ENCODE data around the gene PFKFB4. TPM values are rescaled to one million over a fixed set of nuclear protein-coding genes. Genes with fewer than 3 reads are reported as not detected.

Gene PFKFB4
- total and polyA plus RNA-seq, 10 of the 15 experiments (the other 5 are each of a cell fraction or from before 2014, with no cell fraction given): 0.37 to 89.1 (median 5.2) TPM

DNA sequence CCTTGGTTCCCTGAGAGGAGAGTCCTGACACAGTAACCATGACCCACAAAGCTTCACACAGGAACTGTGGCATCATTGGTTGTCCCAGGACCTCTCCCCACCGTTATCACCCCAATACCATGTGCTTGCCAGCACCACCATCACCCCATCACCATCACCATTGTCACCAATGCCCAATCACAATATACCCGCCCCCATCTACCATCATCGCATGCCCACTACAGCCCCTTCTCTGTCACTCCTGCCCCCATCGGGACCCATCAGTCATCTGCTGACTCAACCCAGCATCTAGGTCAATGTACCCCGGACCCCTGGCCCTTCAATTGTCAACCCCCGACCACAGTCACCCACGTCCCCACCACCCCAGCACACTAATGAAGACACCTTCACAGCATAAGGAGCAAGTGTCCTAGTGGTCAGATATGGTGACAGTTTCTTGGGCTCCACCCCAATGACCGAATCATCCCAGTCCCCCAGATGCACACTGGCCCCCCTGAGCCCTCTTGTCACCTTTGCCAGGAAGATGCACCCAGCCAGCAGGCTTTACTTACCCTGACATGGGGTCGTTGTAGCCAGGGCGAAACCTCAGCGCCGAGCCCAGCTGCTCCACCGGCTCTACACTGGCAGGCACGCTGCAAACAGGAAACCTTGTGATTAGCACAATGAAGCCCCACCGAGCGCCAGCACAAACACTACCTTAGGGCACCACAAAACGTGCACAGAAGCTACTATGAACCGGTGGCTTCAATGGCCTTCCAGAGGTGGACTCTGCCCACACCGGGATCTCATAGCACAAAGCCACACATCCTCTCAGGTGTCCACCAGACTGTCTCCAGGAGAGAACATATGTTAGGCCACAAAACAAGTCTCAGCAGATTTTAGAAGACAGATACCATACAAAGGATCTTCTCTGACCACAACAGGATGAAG is 77.7 kb downstream of the PFKFB4 start:
- Histone ChIP-seq H4K20me1 (ENCODE audit: control insufficient read depth, insufficient read depth) (no peaks in the 10 kb centered on the region), H3K9me3 (replicated peaks; ENCODE audit: control insufficient read depth, insufficient read depth, low read length) (no peaks in the 10 kb centered on the region), H3K9ac (ENCODE audit: control insufficient read depth, insufficient read depth, low read length) (peak overlapping the region; percentile 60), H2AFZ (ENCODE audit: control insufficient read depth, low read depth, low read length) (peak overlapping the region; percentile 88), H3K4me2 (ENCODE audit: control insufficient read depth, insufficient read depth) (peak overlapping the region; percentile 77), H3K27me3 (replicated peaks in 1 of 2; ENCODE audit: control insufficient read depth in 2 of 2, insufficient read depth in 2 of 2, low read length in 1 of 2) (no peaks in the 10 kb centered on the region), H3K4me1 (ENCODE audit: control insufficient read depth, insufficient read depth, low read length) (peaks cover 14% of the 10 kb centered on the region), H3K27ac (ENCODE audit: control insufficient read depth, insufficient read depth) (peak overlapping the region; percentile 83), H3K36me3 (ENCODE audit: control insufficient read depth in 2 of 2, insufficient read depth in 2 of 2, low read length in 1 of 2) (no peaks in the 10 kb centered on the region), H3K4me3 (peak overlapping the region; percentile 10), H3K79me2 (ENCODE audit: control insufficient read depth, insufficient read depth, low read length) (no peaks in the 10 kb centered on the region)
- peak; percentile 84 for FAIRE-seq
- 27% methylated on average over 19 of the region's 19 CpGs for WGBS (ENCODE audit: insufficient coverage, insufficient replicate concordance, low lambda C conversion rate, missing lambda C conversion rate)
- no peak for DNase-seq (ENCODE audit: low read depth, low spot score)
- ChIA-PET CTCF (no interaction called here), RAD21 (ENCODE audit: unreplicated experiment) (no interaction called here), SMC1A (ENCODE audit: uncharacterized antibody, unreplicated experiment) (interaction anchor here (0.6 kb wide), 1 partner anchor 179 kb away, joined by 3 read pairs; no protein-coding TSS in a partner anchor), POLR2A (interaction anchor here (0.5 kb wide), 1 partner anchor 25 kb away, joined by 8 read pairs; no protein-coding TSS in a partner anchor)
- intact Hi-C loops (cut with micrococcal nuclease; ENCODE audit: unreplicated experiment) (no loop called here), in situ Hi-C loops (cut with MboI) (no loop called here)
- BruUV-seq (replicated peaks): no TSS peak
- peak; percentile 84 for ATAC-seq
- 0 out of 3 replicates have a peak, but pooled peaks of 1 of the 2 experiments have one; percentile 17 for TF ChIP-seq EGR1 (IDR thresholded peaks at IDR 0.05; ENCODE audit: borderline replicate concordance in 1 of 2, low read depth in 2 of 2, low read length in 2 of 2)
- TF ChIP-seq IKZF2 (IDR thresholded peaks at IDR 0.05): peak in 1 of 2 experiments; percentile 33; a peak in 1 of 4 replicates
- 0 out of 2 replicates have a peak, but pooled peaks have one; percentile 16 for TF ChIP-seq EED (IDR thresholded peaks at IDR 0.05; ENCODE audit: low read depth)
- TF ChIP-seq BHLHE40 (IDR thresholded peaks at IDR 0.05; ENCODE audit: borderline replicate concordance in 1 of 2, low read depth in 2 of 2, low read length in 1 of 2): peak in 1 of 2 experiments; percentile 48; a peak in 1 of 4 replicates
- peak; percentile 89 for TF ChIP-seq RUNX3 (IDR thresholded peaks at IDR 0.05; ENCODE audit: low read length)
- peak; percentile 41; the same call in 1 of the 2 replicates for TF ChIP-seq IKZF1 (conservative IDR thresholded peaks at IDR 0.05)
- TF ChIP-seq NFIC (IDR thresholded peaks at IDR 0.05; ENCODE audit: low read depth, low read length): peak; percentile 28; the same call in 1 of the 2 replicates
- TF ChIP-seq HDGF (IDR thresholded peaks at IDR 0.05): no peak
- TF ChIP-seq PML (IDR thresholded peaks at IDR 0.05; ENCODE audit: low read length): no peak
